AG09309 (cell line): Measurements from ENCODE around the gene TMEM187.

Experiments
- DNase-seq: peaks from one replicate; pipeline ENCODE4 v3.0.0-alpha.2; 2010; ENCODE audit warnings: low read depth
- H3K4me3 ChIP-seq: 2 replicates; pipeline ENCODE4 v1.5.1; 2011; ENCODE audit warnings: mild to moderate bottlenecking, low read depth, low read length, moderate library complexity; ENCODE audit not compliant: control insufficient read depth
- TF ChIP-seq, protein P1 (sequence below): IDR thresholded peaks from 2 replicates; pipeline ENCODE4 v1.5.1; 2011; ENCODE audit warnings: mild to moderate bottlenecking, low read depth, low read length, inconsistent platforms; ENCODE audit not compliant: insufficient read depth, control insufficient read depth; ENCODE audit errors: missing control alignments

Gene TMEM187

GRCh38 chrX:153999359-154000037 lies 26.9 kb downstream of the TMEM187 start:
- no peak for DNase-seq
- TF ChIP-seq, protein P1, sequence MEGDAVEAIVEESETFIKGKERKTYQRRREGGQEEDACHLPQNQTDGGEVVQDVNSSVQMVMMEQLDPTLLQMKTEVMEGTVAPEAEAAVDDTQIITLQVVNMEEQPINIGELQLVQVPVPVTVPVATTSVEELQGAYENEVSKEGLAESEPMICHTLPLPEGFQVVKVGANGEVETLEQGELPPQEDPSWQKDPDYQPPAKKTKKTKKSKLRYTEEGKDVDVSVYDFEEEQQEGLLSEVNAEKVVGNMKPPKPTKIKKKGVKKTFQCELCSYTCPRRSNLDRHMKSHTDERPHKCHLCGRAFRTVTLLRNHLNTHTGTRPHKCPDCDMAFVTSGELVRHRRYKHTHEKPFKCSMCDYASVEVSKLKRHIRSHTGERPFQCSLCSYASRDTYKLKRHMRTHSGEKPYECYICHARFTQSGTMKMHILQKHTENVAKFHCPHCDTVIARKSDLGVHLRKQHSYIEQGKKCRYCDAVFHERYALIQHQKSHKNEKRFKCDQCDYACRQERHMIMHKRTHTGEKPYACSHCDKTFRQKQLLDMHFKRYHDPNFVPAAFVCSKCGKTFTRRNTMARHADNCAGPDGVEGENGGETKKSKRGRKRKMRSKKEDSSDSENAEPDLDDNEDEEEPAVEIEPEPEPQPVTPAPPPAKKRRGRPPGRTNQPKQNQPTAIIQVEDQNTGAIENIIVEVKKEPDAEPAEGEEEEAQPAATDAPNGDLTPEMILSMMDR, result no peak
- H3K4me3 ChIP-seq, result no peak overlapping the region

- no peak overlapping the region for H3K4me3 ChIP-seq
- DNase-seq, result no peak
Observed at GRCh38 chrX:154000051-154000450, 27.5 kb downstream of the TMEM187 start.

GRCh38 chrX:154002215-154002719 lies 29.7 kb downstream of the TMEM187 start:
- DNase-seq, result peak; percentile 57
- TF ChIP-seq, protein P1, result no peak
- no peak overlapping the region; the same call in 1 of the 2 replicates for H3K4me3 ChIP-seq

More at GRCh38 chrX:154000051-154000450, 27.5 kb downstream of the TMEM187 start:
- TF ChIP-seq, protein P1, result no peak

GRCh38 chrX:154004315-154004714 lies 31.8 kb downstream of the TMEM187 start:
- H3K4me3 ChIP-seq, result no peak overlapping the region
- TF ChIP-seq, protein P1, result no peak
- DNase-seq, result no peak

GRCh38 chrX:154006947-154007346 lies 34.4 kb downstream of the TMEM187 start:
- no peak for DNase-seq
- no peak overlapping the region for H3K4me3 ChIP-seq
- TF ChIP-seq, protein P1, result no peak

DNA sequence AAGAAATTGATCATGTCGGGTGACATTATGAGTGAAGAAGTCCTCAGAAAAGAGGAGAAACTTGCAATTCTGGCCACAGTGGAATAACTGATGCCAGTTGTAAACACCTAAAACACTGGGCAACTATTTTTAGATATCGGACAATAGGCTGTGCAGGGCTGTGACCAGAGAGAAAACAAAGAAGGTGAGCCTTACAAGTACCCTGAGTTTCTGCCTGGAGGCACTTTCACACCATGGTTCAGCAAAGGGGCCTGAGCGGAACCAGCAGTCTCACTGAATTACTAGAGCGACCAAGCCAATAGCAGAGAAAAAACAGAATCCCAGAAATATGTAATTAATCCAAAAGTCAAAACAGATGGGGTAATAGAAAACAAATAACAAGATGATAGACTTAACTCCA lies 36.0 kb downstream of the TMEM187 start:
- no peak for DNase-seq
- H3K4me3 ChIP-seq, result no peak overlapping the region
- TF ChIP-seq, protein P1, result no peak
